Inferior parietal cortex (tissue), 1 donor: ENCODE results near the gene SFTPA2.
"Not testable (repeated sequence)": the region's sequence is repeated elsewhere in the genome, so short reads cannot be mapped to it uniquely, and the experiment has no call there.

Experiments
- DNase-seq: peaks from one replicate; pipeline ENCODE4 v3.0.0-alpha.2; 2016; ENCODE audit errors: extremely low spot score

Gene SFTPA2

GRCh38 chr10:79559726-79560125 is 481 bp downstream of the SFTPA2 start:
- DNase-seq = no peak

DNA sequence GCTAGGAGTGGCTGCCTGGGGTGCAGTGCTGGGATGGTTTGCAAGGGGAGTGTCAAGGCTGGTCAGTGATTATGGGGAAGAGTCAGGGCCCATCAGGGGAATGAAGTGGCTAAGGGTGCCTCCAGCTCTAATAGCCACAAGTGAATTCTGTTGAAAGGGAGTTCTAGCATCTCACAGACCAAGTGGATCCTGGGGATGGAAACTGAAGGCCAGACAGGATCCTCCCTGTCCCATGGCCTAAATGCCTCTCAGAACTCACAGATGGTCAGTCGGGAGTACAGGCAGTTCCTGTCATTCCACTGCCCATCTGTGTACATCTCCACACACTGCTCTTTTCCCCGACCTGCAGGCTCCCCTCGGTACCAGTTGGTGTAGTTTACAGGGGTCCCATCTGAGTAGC is 3.2 kb downstream of the SFTPA2 start:
- DNase-seq = not testable (repeated sequence)

GRCh38 chr10:79555354-79556309 is 4.6 kb downstream of the SFTPA2 start:
- DNase-seq = no peak

DNA sequence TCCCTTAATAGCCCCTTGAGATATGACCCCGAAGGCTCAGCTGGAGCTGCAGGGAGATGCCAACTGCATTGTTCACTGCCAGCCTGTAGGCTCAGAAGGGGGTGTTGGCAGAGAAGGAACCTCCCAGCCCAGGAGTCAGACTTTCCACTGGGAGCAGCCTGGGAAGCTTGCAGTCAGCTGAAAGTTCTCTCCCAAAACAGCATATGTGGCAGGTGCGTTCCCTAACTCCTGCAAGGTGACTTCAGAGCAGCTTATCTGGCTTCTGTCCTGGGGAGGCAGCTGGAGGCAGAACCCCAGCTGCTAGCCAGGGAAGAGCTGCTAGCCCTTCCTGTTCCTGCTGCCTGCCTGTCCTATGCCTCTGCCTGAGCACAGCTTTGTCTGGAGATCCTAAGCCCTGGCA is 8.1 kb downstream of the SFTPA2 start:
- no peak for DNase-seq

GRCh38 chr10:79547973-79548372 is 12.2 kb downstream of the SFTPA2 start:
- DNase-seq = no peak

DNA sequence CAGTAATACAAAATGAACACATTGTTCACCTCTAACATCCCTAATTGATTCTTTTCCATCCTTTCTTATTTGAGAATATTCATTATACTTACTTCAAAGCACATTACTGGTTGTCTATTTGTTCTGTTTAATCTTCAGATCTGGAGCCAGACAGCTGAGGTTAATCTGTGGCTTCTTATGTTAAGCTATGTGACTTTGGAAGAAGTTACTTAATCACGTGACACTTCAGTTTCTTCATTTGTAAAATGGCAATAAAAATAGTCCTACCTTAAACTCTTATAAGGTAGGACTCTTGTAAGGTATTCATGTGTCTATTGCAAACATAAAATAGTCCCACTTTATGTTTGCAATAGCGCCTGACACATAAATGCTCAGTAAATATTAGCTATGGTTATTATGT is 13.1 kb downstream of the SFTPA2 start:
- not testable (repeated sequence) for DNase-seq

GRCh38 chr10:79544926-79545659 is 15.1 kb downstream of the SFTPA2 start:
- DNase-seq = not testable (repeated sequence)

GRCh38 chr10:79544408-79544807 is 15.8 kb downstream of the SFTPA2 start:
- DNase-seq = not testable (repeated sequence)

DNA sequence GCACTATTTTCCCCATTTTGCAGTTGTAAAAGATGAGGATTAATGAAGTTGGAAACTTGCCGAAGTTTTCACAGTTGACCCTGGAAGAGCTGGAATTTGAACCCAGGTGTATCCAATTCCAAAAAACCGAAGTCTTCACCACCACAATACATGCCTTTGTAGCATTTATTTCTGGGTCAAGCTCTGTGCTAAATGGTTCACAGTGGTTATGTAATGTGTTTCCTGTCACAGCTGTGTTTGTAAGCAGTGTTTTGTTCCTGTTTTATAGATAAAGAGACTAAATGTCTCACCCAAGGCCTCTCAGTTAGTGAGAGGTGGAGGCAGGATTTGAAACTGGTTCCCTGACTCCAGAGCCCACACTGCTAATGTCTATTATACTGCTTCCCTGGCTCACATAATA is 17.6 kb downstream of the SFTPA2 start:
- no peak for DNase-seq

DNA sequence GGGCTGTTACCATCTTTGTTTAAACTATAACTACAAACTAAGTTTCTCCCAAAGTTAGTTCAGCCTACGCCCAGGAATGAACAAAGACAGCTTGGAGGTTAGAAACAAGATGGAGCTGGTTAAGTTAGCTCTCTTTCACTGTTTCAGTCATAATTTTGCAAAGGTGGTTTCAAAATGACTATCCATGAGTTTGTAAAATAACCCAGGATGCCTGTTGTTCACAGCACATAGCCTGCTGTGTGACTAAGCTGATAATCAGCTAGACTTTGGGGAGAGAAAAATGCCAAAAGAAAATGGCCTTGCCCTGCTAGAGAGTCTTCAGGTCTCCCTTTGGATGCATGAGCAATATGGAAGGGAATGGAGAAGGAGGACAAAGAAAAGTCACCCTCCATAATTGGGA is 19.3 kb downstream of the SFTPA2 start:
- DNase-seq = not testable (repeated sequence)

- DNase-seq = not testable (repeated sequence)
Observed at GRCh38 chr10:79538311-79538710, 21.9 kb downstream of the SFTPA2 start.

DNA sequence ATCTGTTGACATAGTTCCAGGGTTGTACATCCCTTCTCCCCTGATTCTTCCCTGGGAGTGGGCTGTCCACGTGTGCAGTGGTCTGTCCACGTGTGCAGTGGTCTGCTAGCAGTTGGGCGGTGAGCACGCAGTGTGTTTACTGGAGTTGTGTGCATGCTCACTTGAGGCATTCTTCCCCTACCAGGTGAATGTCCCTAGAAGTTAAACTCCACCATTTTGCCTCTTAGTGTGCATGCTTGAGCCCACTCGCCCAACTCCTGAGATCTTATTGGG is 26.4 kb downstream of the SFTPA2 start:
- not testable (repeated sequence) for DNase-seq

GRCh38 chr10:79533142-79533902 is 26.9 kb downstream of the SFTPA2 start:
- not testable (repeated sequence) for DNase-seq

GRCh38 chr10:79528261-79528660 is 31.9 kb downstream of the SFTPA2 start:
- not testable (repeated sequence) for DNase-seq

DNA sequence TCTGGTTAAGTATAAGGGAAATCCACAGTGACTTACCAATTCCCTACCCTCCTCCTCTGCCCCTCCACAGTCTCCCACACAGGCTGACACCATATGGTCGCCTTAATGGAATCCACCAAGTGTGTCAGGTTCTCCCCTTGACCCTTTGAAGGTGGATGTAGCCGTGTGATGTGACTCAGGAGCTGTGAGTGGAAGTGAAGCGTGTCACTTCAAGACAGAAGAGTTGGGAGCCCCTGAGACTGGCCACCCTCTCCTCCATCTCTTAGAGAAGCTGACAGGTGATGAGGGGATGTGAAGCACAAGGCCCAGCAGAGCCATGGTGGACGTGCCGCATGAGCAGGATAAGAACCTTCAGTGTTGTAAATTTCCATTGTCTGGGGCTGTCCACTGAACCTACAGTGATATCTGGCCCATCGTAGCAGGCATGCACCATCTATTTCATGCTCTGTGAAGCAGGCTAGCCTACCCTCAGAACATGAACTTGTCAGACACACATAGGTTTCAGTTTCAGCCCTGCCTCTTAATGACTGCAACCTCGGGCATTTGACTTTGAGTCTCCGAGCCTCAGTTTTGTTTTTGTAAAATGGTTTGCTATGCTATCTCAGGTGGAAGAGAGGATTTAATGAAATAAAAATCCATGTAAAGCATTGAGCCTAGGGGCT is 35.0 kb downstream of the SFTPA2 start:
- DNase-seq = not testable (repeated sequence)

GRCh38 chr10:79523157-79523853 is 36.9 kb downstream of the SFTPA2 start:
- not testable (repeated sequence) for DNase-seq

DNA sequence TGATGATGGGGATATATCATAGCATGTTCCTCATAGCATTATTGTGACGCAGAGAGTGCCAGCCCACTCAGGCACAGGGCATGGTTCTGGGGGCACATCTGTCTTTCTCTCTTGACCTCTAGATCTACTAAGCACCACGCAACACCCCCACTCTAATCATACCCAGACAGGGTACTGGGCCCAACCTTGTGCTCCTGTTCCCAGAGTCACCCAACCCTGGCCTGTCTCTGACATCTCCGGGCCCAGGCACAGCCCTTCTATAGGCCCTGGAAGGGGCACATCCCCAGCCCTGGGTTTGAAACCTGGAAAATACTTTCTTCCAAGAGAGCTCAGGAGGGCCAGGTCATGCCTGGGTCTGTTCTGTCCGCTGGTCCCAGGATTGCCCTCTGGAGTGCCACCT is 37.7 kb downstream of the SFTPA2 start:
- DNase-seq = not testable (repeated sequence)

DNA sequence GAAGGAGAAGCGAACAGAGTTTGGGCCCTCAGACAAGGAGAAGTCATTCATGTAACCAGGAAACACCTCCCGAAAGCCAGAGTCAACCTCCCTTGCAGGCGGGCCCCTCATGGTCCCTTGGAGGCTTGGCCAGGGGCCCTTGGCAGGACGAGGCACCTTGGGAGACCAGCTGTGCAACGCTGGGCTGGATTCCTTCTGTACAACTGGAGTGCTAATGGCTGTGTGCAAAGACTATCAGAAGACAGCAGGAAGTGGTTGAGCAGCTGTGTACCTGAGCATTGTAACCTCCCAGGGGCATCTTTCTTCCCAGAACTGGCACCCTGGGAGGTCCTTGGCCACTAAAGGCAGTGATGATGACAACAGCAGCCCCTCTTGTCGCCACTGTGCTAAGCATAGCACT is 38.5 kb downstream of the SFTPA2 start:
- not testable (repeated sequence) for DNase-seq

- not testable (repeated sequence) for DNase-seq
Observed at GRCh38 chr10:79517567-79517966, 42.6 kb downstream of the SFTPA2 start.

DNA sequence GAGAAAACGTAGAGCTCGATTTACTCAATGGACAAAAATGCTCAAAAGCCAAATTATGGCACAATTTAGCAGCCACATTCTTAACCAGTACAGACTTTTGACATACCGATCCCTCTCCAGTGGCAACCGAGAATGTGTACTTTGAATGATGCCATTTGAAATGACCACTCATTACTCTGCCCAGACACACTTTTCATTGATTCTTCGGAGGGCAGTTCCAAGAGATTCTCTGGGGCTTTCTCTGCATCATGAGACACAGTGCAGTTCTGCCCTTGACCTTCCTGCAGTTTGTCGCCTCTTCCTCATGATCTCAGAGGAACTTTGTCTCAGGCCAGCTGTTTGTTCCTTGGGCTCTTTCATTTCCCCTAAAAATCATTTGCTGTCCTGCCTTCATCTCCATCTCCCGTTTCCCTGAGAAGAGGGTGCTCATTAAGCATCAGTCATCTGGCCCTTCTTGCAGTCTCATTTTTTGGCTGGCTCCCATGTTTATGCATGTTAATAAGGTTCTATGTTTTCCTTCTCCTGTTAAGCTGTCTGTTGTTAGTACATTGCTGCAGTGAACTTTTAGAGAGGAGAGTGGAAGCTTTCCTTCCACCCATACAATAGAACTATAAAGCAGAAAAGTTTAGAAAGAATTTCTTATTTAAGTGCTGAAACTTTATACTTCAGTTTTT is 43.5 kb downstream of the SFTPA2 start:
- not testable (repeated sequence) for DNase-seq
